Large intestine (tissue), 3 donors: ENCODE data around the gene STARD13. TPM values are rescaled to one million over a fixed set of nuclear protein-coding genes. Genes with fewer than 3 reads are reported as not detected.
"Not testable (repeated sequence)": the region's sequence is repeated elsewhere in the genome, so short reads cannot be mapped to it uniquely, and the experiment has no call there.

Experiments
- DNase-seq, 2 donors: peaks; one replicate each; pipeline versions ENCODE4 v3.0.0 to v3.0.0-alpha.2; 2013
- H3K27ac ChIP-seq: one replicate; pipeline ENCODE4 v1.5.1; 2013; ENCODE audit warnings: low read length
- H3K27me3 ChIP-seq: 2 replicates; pipeline ENCODE4 v1.6.1; 2013; ENCODE audit warnings: low read length; ENCODE audit not compliant: control insufficient read depth, insufficient read depth
- H3K36me3 ChIP-seq: 2 replicates; pipeline ENCODE4 v1.6.1; 2013; ENCODE audit warnings: low read length; ENCODE audit not compliant: control insufficient read depth, insufficient read depth
- H3K4me1 ChIP-seq: one replicate; pipeline ENCODE4 v1.6.1; 2013; ENCODE audit warnings: low read length; ENCODE audit not compliant: control insufficient read depth, insufficient read depth
- H3K4me3 ChIP-seq: one replicate; pipeline ENCODE4 v1.5.1; 2013; ENCODE audit warnings: low read length
- H3K9me3 ChIP-seq: one replicate; pipeline ENCODE4 v1.6.1; 2013; ENCODE audit warnings: mild to moderate bottlenecking, low read depth, low read length, moderate library complexity; ENCODE audit not compliant: control insufficient read depth
- WGBS: methylation state at CpG from one replicate; pipeline ENCODE4 v1.1.5; 2013; ENCODE audit warnings: low lambda C conversion rate; ENCODE audit not compliant: insufficient coverage; 5-methylcytosine and 5-hydroxymethylcytosine counted together
- polyA plus RNA-seq: library from polyadenylated mRNA; unstranded; fragments of 120-200 nt; gene quantifications from one replicate; pipeline ENCODE4 v1.2.1, GENCODE V29; 2013

Gene STARD13
- polyA plus RNA-seq, 1 donor: 15.4 TPM

DNA sequence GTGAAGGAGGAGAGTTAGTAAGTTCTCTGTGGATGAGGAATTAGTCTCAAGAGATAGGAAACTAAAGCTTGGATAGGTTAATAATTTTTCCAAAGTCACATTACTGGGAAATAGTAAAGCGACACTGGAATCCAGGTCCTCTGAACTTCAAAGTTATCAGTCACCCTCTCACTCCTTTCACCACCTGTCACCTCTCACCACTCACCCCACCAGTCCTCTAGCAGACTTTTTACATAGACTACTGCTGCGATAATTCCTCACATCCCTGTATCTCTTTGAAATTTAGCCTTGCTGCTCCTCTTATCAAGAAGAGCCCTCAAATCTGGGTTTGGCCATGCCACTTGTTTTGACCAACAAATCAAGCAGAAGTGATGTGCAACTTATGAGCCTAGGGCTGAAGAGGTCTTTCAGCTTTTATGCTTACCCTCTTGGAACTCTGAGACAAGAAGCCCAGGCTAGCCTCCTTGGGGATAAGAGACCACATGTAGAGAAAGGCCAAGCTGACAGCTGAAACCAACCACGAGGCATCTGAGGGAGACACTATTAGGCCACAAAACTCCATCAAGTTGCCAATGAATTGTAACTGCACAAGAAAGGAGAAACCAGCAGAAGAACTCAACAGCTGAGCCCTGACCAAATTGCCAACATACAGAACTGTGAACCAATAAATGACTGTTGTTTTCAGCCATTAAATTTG is 41.2 kb downstream of the STARD13 start:
- H3K4me1 ChIP-seq: no peaks in the 10 kb centered on the region

DNA sequence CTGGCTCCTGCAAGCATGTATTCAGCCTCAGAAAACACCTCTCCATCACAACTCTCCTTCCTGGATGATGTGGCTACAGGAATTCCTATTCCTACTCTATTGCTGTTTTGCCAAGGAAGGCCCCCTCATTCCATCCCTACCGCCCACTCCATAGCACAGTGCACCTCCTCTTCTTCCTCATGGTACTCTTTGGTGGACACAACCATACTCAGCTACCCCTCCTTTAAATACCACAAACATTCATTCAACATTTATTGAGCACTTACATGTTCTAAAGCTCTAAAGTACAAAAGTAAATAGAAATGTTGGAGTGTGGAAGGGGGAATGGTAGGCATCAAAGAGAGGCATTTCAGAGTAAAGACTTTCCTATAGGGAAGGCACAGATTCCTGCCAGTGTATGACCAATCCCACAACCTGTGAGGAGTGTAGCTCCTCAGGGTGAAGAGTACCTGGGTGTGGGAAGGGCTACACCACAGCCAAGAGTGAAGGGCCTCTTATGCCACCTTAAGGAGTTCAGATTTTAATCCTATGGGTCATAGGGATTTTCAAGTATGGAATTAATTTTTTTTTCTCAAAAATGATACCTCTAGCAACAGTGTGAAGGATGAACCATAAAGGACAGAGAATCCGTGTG is 42.5 kb downstream of the STARD13 start:
- Histone ChIP-seq H3K4me3 (no peak overlapping the region), H3K27me3 (no peaks in the 10 kb centered on the region), H3K4me1 (no peaks in the 10 kb centered on the region), H3K9me3 (peaks cover 10% of the 10 kb centered on the region), H3K27ac (no peak overlapping the region), H3K36me3 (peaks cover 7% of the 10 kb centered on the region)
- no CpG with 5 or more reads among the region's 2 CpGs for WGBS
- DNase-seq: no peak

More for the DNA sequence above, 41.2 kb downstream of the STARD13 start:
- WGBS: no CpG with 5 or more reads among the region's 3 CpGs
- Histone ChIP-seq H3K9me3 (peaks cover 10% of the 10 kb centered on the region), H3K4me3 (no peak overlapping the region), H3K36me3 (peaks cover 7% of the 10 kb centered on the region), H3K27me3 (no peaks in the 10 kb centered on the region), H3K27ac (no peak overlapping the region)
- DNase-seq: no peak

DNA sequence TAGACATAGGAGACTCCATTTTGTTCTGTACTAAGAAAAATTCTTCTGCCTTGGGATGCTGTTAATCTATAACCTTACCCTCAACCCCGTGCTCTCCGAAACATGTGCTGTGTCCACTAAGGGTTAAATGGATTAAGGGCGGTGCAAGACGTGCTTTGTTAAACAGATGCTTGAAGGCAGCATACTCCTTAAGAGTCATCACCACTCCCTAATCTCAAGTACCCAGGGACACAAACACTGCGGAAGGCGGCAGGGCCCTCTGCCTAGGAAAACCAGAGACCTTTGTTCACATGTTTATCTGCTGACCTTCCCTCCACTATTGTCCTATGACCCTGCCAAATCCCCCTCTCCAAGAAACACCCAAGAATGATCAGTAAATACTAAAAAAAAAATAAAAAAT is 43.2 kb downstream of the STARD13 start:
- not testable (repeated sequence) for H3K9me3 ChIP-seq, H3K4me3 ChIP-seq, DNase-seq, H3K4me1 ChIP-seq, H3K36me3 ChIP-seq, H3K27ac ChIP-seq, H3K27me3 ChIP-seq
- WGBS: no CpG with 5 or more reads among the region's 6 CpGs

DNA sequence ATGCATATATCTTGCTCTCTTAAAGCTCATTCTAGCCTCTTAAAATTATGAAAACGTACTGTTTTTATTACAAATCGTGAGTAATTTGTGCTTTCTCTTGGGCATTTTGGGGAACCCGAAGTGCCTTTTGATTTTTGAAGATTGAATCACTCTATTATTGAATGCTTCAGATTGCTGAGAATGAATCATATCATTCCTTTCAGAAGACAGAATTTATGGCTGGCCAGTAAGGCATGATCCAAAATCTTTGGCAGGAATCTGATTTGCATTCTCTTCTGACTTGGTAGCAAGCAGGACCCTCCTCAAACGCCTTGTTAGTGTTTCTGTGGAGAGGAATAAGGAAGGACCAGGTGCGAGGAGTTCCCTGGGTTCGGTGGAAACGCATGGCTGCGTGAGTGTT is 49.5 kb downstream of the STARD13 start:
- 90% methylated on average over 2 of the region's 8 CpGs for WGBS

DNA sequence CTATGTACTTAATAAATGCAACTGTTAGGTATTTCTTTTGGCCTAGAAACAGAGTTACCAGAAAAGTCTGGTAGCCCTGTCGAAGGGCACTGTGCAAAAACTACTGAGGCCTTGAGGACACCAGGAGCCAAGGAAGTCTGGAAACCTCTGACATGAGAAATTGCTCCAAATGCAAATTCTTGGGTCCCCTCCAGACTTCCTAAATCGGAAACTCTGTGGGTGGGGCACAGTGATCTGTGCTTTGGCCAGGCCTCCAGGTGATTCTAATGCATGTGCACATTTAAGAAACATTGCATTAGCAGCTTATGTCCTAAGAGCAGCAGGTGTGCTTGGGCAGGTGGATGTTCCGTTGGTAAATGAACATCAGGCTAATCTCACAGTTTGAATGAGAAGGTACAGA is 50.0 kb downstream of the STARD13 start:
- H3K4me1 ChIP-seq: no peaks in the 10 kb centered on the region
- no peak overlapping the region for H3K27ac ChIP-seq
- no peak overlapping the region for H3K4me3 ChIP-seq
- no peaks in the 10 kb centered on the region for H3K27me3 ChIP-seq
- H3K9me3 ChIP-seq: no peaks in the 10 kb centered on the region
- DNase-seq: no peak
- WGBS: no CpG with 5 or more reads among the region's 3 CpGs
- peaks cover 15% of the 10 kb centered on the region for H3K36me3 ChIP-seq

More for the DNA sequence above, 49.5 kb downstream of the STARD13 start:
- Histone ChIP-seq H3K27me3 (no peaks in the 10 kb centered on the region), H3K4me1 (no peaks in the 10 kb centered on the region), H3K4me3 (no peak overlapping the region), H3K36me3 (peaks cover 15% of the 10 kb centered on the region), H3K9me3 (peaks cover 2% of the 10 kb centered on the region), H3K27ac (no peak overlapping the region)
- DNase-seq: no peak

DNA sequence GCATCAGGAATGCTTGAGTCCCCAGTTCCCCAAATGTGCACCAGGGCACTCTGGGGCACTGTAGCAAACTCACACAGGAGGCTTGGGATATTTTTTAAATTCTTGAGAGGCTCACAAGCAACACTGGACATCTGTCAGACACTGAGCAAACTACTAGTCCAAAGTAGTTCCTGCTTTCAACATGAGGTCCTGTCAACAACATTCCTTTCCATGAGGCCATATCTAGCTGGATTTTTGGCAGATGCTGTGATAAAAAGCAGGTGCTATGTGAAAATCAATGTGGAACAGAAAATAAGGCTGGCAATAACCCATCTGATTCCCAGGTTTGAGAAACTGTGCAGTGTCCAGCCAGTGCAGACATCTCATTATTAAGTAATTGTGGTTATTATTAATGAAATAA is 50.5 kb downstream of the STARD13 start:
- H3K4me3 ChIP-seq: no peak overlapping the region
- peaks cover 14% of the 10 kb centered on the region for H3K36me3 ChIP-seq
- H3K27me3 ChIP-seq: no peaks in the 10 kb centered on the region
- no peaks in the 10 kb centered on the region for H3K9me3 ChIP-seq
- no peak for DNase-seq
- H3K4me1 ChIP-seq: no peaks in the 10 kb centered on the region
- H3K27ac ChIP-seq: no peak overlapping the region

DNA sequence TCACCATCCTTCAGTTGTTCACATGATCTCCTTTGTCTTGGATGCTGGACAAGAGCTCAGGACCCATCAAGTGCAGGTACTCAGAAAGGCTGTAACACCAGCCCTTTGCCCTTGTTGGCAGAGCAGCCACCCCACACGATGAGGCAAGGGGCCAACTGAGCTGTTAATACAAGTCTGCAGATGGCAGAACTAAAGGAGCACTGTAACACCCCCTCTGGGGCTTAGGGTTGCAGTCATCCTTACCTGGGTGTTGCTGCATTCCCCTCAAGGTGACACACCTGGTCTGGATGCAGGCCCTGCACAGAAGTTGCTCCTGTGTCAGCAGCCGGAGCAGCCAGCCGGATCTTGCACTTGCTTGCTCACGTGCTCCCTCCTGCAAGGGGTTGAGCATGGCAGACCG is 52.0 kb downstream of the STARD13 start:
- Histone ChIP-seq H3K36me3 (peaks cover 13% of the 10 kb centered on the region), H3K27ac (no peak overlapping the region), H3K4me1 (no peaks in the 10 kb centered on the region), H3K4me3 (no peak overlapping the region), H3K9me3 (no peaks in the 10 kb centered on the region), H3K27me3 (no peaks in the 10 kb centered on the region)
- WGBS: no CpG with 5 or more reads among the region's 5 CpGs
- DNase-seq: no peak

DNA sequence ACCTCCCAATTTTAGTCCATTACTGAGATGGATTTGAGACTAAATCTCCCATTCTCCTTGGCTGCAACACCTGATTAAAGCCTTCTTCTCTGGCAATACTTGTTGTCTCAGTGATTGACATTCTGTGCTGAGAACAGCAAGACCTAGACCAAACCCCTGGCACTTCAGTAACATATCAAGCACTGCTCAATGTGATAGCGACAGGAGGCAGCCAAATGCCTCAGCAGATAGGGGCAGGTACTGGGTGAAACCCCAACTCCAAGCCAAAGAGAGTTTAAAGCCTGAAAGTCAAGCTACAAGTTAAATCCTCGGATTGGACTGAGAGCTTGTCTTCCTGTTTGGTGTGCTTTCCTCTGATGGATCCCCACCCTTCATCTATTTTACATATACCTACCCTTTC is 52.7 kb downstream of the STARD13 start:
- DNase-seq: no peak
- Histone ChIP-seq H3K27ac (no peak overlapping the region), H3K27me3 (no peaks in the 10 kb centered on the region), H3K36me3 (peaks cover 13% of the 10 kb centered on the region), H3K4me3 (no peak overlapping the region), H3K9me3 (no peaks in the 10 kb centered on the region), H3K4me1 (no peaks in the 10 kb centered on the region)
- WGBS: no CpG with 5 or more reads among the region's 2 CpGs

DNA sequence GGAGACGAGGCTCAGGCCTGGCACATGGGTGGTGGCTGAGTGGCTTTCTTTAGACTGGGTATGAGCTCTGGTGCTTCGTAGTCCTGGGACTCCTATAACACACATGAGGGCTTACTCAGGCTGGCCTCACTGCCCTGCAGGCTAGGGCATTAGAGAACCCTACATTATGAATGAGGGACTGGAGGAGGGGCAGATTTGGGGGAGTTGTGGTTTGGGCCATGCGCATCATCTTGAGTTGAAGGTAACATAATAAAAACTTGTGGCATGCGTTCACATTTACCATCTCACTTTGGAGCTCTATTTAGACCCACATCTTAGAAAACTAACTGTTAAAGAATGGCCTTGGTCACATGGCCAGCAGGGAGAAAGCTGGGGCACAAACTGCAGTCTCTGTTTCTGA is 54.2 kb downstream of the STARD13 start:
- Histone ChIP-seq H3K36me3 (peaks cover 10% of the 10 kb centered on the region), H3K9me3 (no peaks in the 10 kb centered on the region), H3K27me3 (no peaks in the 10 kb centered on the region), H3K27ac (no peak overlapping the region), H3K4me1 (peaks cover 7% of the 10 kb centered on the region), H3K4me3 (no peak overlapping the region)
- 50% methylated on average over 1 of the region's 4 CpGs for WGBS
- no peak for DNase-seq

DNA sequence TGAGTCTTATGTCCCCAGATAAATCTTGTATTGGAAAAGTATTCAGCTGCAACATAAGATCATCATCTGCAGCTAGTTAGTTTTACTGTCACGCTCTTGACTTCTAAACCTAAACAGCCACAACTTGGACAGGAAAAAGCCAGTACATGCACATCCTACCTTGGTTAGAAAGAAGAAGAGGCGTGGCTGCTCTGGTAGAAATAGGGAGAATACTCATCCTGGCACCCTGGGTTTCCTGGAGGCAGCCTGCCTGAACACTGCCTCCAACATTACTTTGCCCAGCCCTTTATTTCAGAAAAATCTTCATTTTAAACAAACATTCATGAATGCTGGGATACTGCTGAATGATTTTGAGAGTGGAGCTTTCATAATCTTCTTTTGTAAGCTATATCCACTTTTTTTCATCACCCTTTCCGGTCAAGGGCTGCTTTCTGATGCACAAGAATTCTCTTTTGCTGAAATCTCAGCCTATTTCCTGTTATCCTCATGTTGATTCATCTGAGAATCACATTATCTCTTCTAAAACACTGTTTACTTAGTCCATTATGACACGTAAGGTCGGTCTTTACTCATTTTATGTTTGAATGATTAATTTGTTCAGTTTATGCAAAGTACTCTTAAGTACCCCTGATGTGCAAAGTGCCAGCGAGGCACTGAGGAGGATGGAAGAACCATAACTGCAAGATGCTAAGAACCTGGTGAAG is 55.2 kb downstream of the STARD13 start:
- WGBS: 80% methylated on average over 1 of the region's 6 CpGs
- Histone ChIP-seq H3K4me1 (peaks cover 7% of the 10 kb centered on the region), H3K27ac (no peak overlapping the region), H3K9me3 (no peaks in the 10 kb centered on the region), H3K27me3 (no peaks in the 10 kb centered on the region), H3K36me3 (peaks cover 7% of the 10 kb centered on the region), H3K4me3 (no peak overlapping the region)
- DNase-seq: no peak
